GM13977 (cell line): ENCODE results near the gene LRRC25.
A peak's percentile ranks its signal among the peaks of the same experiment; 100 is the strongest.
"Not testable (repeated sequence)": the region's sequence is repeated elsewhere in the genome, so short reads cannot be mapped to it uniquely, and the experiment has no call there.

Experiments
- DNase-seq: peaks from one replicate; pipeline ENCODE4 v3.0.0; 2012; ENCODE audit warnings: low spot score
- in situ Hi-C: fragments of 300-500 bp; cut with MboI; formaldehyde crosslinking; loops from one replicate; pipeline ENCODE4 v1.12.0; 2022; ENCODE audit warnings: low sequenced_read_pairs, low pct_unique_long_range_greater_than_20kb, mixed read lengths, inconsistent platforms; ENCODE audit not compliant: unreplicated experiment
- TF ChIP-seq, protein P1 (sequence below): IDR thresholded peaks from 2 replicates; pipeline ENCODE4 v1.5.1; 2012; ENCODE audit warnings: mild to moderate bottlenecking, control low read depth; ENCODE audit not compliant: insufficient read depth; ENCODE audit errors: extremely low read depth, missing control alignments

LRRC25 gene

DNA sequence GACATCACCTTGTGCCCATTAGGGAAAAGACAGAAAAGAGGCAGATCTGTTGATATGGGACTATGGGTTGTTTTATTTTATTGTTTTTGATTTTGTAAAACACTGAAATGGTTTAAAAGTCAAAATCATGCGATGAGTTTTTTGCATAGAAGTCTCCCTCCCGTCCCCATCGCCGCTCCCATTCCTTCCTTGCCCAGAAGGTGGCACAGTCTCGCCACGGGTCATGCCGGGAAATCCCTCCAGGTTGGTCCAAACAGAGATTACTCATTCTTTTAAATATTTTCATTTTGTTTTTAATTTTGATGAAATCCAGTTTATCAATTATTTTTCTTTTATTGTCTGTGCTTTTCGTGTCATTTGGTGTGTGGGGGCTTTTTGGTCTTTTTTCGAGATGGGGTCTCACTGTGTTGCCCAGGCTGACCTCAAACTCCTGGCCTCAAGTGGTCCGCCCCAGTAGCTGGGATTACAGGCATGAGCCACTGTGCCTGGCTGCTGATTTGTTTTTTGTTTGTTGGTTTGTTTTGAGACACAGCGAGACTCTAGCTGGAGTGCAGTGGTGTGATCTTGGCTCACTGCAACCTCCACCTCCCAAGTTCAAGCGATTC lies 47.8 kb downstream of the LRRC25 start:
- peak; percentile 57 for DNase-seq
- TF ChIP-seq, protein P1, sequence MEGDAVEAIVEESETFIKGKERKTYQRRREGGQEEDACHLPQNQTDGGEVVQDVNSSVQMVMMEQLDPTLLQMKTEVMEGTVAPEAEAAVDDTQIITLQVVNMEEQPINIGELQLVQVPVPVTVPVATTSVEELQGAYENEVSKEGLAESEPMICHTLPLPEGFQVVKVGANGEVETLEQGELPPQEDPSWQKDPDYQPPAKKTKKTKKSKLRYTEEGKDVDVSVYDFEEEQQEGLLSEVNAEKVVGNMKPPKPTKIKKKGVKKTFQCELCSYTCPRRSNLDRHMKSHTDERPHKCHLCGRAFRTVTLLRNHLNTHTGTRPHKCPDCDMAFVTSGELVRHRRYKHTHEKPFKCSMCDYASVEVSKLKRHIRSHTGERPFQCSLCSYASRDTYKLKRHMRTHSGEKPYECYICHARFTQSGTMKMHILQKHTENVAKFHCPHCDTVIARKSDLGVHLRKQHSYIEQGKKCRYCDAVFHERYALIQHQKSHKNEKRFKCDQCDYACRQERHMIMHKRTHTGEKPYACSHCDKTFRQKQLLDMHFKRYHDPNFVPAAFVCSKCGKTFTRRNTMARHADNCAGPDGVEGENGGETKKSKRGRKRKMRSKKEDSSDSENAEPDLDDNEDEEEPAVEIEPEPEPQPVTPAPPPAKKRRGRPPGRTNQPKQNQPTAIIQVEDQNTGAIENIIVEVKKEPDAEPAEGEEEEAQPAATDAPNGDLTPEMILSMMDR: peak; percentile 66
- in situ Hi-C loops: no loop called here

DNA sequence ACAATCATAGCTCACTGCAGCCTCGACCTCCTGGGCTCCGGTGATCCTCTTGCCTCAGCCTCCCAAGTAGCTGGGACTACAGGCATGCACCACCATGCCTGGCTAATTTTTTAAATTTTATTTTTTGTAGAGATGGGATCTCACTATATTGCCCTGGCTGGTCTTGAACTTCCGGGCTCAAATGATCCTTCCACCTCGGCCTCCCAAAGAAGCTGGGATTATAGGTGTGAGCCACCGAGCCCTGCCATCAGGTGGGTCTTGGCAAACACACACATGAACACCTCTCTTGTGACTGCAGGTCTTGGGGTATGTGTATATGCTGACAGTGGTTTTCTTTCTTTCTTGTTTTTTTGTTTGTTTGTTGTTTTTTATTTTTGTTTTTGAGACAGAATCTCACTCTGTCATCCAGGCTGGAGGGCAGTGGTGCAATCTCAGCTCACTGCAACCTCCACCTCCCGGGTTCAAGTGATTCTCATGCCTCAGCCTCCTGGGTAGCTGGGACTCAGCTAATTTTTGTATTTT lies 48.5 kb downstream of the LRRC25 start:
- in situ Hi-C loops, DNase-seq: not testable (repeated sequence)

DNA sequence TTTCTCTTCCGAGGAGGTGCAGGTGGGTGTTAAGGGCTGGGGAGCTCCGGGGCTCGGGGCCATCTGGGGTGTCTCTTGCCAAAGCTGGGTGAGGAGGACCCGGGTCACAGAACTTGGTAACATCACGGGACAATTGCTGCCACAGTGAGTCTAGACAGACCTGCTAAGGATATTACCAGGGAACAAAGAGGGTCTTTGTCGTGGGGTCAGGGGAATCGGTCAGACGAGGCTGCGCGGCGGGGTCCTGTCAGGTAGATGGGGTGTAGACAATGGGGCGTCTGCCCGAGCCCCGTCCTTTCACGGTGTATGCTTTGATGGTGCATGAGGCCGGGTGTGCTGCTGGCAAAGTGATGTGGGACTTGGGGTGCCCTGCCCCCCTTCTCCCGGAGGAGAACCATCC lies 49.3 kb downstream of the LRRC25 start:
- DNase-seq: no peak
- TF ChIP-seq, protein P1: no peak
- in situ Hi-C loops: no loop called here

DNA sequence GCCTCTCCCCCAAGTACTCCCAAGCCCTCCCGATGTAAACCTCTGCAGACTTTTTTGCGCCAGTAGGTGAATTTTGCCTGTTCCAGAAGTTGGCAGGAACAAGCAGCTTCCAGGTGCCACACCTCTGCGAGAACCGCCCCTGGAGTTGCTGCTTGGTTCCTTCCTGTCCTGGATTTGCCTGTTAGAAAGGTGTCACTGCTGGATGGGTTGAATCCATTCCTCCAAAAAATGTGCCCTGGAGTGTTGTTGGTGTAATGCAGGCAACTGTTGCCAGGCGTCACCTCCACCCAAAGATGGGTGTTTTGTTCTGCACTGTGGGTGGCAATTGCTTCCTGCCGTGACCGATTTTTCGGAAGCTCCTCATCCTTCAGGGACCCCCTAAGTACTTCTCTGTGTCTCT lies 51.3 kb downstream of the LRRC25 start:
- in situ Hi-C loops: no loop called here
- DNase-seq: no peak
- TF ChIP-seq, protein P1: no peak

DNA sequence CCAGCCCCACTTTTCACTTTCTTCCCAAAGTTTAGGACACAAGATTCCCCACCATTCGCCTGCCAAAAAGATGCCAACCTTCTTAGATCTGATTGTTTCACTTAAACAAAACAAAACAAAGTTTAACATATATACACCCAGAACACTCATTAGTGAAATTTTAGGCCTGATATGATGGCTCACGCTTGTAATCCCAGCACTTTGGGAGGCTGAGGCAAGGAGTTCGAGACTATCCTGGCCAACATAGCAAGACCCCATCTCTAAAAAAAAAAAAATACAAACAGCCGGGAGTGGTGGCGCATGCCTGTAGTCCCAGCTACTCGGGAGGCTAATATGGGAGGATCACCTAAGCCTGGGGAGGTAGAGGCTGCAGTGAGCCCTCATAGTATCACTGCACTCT lies 52.1 kb downstream of the LRRC25 start:
- TF ChIP-seq, protein P1: no peak
- DNase-seq: no peak
- in situ Hi-C loops: no loop called here

DNA sequence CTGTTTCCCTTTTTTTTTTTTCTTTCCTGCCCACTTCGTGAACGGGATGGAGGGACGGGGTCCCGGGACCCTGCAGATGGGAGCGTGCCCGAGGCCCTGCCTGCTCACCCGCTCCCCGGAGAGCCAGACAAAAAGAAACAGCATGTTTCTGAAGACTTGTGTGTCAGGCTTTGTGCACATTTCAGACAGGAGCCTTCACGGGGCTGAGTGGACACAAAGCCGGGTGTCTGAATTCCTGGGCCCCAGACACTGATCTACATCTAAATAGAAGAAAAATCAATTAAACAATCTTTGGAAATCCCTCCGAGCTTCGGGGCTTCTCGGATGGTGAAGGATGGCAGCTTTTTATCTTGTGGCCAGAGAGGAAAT lies 52.9 kb downstream of the LRRC25 start:
- in situ Hi-C loops: no loop called here
- TF ChIP-seq, protein P1: no peak
- no peak for DNase-seq

DNA sequence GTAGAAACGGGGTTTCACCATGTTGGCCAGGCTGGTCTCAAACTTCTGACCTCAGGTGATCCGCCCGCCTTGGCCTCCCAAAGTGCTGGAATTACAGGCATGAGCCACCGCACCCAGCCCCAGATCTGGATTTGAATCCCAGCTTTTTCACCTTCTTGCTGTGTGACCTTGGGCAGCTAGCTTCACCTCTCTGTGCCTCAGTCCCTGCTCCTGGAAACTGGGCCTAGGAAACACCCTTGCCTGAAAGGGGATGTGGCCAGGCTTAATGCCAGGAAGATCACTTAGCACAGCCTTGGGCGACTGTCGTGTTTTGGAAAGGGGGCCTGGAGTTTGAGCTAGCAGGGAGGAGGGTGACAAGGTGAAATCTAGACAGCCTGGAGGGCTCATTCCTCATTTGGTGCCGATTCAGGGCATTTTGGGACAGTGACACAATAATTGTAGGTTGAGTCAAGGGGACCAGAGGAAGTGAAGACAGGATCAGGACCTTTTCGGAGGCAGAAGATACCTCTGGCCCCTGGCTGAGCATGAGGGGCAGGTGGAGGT lies 55.3 kb downstream of the LRRC25 start:
- no peak for DNase-seq
- TF ChIP-seq, protein P1: no peak
- in situ Hi-C loops: no loop called here
